CD14-positive monocyte (primary cell): ENCODE measurements around the gene IER5L. TPM values are rescaled to one million over a fixed set of nuclear protein-coding genes. Genes with fewer than 3 reads are reported as not detected.

ENCODE experiments used
- DNase-seq, 3 donors: peaks; one replicate each; pipeline ENCODE4 v3.0.0-alpha.2; 2011 to 2022
- H2AFZ ChIP-seq: 2 replicates; pipeline ENCODE4 v1.6.0; 2012; ENCODE audit warnings: mild to moderate bottlenecking, low read depth, low read length, inconsistent platforms; ENCODE audit not compliant: insufficient read depth, poor library complexity, severe bottlenecking
- H3K27ac ChIP-seq, 2 donors: 1 replicate in 1 of 2; 2 replicates in 1 of 2; pipeline ENCODE4 v1.5.1; 2012 to 2013; ENCODE audit warnings: low read length in 2 of 2, control low read depth in 1 of 2, inconsistent platforms in 1 of 2, low read depth in 1 of 2, mild to moderate bottlenecking in 1 of 2
- H3K27me3 ChIP-seq, 2 donors: one replicate each; pipeline versions ENCODE4 v1.6.0 to v1.6.1; 2011 to 2013; ENCODE audit warnings: low read length in 2 of 2; ENCODE audit not compliant: control insufficient read depth in 2 of 2, insufficient read depth in 2 of 2
- H3K36me3 ChIP-seq, 2 donors: replicated peaks in 1 of 2; 1 replicate in 1 of 2; 2 replicates in 1 of 2; pipeline versions ENCODE4 v1.5.1 to v1.6.1; 2012 to 2013; ENCODE audit warnings: low read length in 2 of 2, control low read depth in 1 of 2, inconsistent platforms in 1 of 2, mild to moderate bottlenecking in 1 of 2; ENCODE audit not compliant: insufficient read depth in 2 of 2, control insufficient read depth in 1 of 2
- H3K4me1 ChIP-seq, 2 donors: 1 replicate in 1 of 2; 2 replicates in 1 of 2; pipeline versions ENCODE4 v1.5.1 to v1.6.1; 2012 to 2013; ENCODE audit warnings: low read length in 2 of 2, control low read depth in 1 of 2, inconsistent platforms in 1 of 2, mild to moderate bottlenecking in 1 of 2, moderate library complexity in 1 of 2; ENCODE audit not compliant: insufficient read depth in 2 of 2, control insufficient read depth in 1 of 2
- H3K4me2 ChIP-seq: replicated peaks from 2 replicates; pipeline ENCODE3; 2012; ENCODE audit warnings: low read length, moderate library complexity, mild to moderate bottlenecking; ENCODE audit not compliant: poor library complexity, severe bottlenecking; ENCODE audit errors: extremely low read depth
- H3K4me3 ChIP-seq, 3 experiments: fragments of 200-600 bp in 1 of 3; sonication (generic) in 1 of 3; replicated peaks in 1 of 3; 1 replicate in 2 of 3; 2 replicates in 1 of 3; pipeline ENCODE4 v1.5.1; 2011 to 2013; ENCODE audit warnings: low read length in 3 of 3, mild to moderate bottlenecking in 3 of 3, control low read depth in 2 of 3, low read depth in 2 of 3, inconsistent platforms in 1 of 3, moderate library complexity in 1 of 3
- H3K79me2 ChIP-seq: 2 replicates; pipeline ENCODE4 v1.6.0; 2012; ENCODE audit warnings: mild to moderate bottlenecking, control low read depth, inconsistent platforms, low read length, moderate library complexity; ENCODE audit not compliant: insufficient read depth
- H3K9ac ChIP-seq: 2 replicates; pipeline ENCODE4 v1.6.0; 2017; ENCODE audit warnings: low read length, mild to moderate bottlenecking; ENCODE audit not compliant: insufficient read depth, poor library complexity, severe bottlenecking
- H3K9me3 ChIP-seq, 2 donors: replicated peaks in 1 of 2; 1 replicate in 1 of 2; 2 replicates in 1 of 2; pipeline versions ENCODE4 v1.5.1 to v1.6.1; 2012 to 2013; ENCODE audit warnings: low read length in 2 of 2, control low read depth in 1 of 2; ENCODE audit not compliant: control insufficient read depth in 1 of 2, insufficient read depth in 1 of 2
- H4K20me1 ChIP-seq: 2 replicates; pipeline ENCODE4 v1.6.0; 2012; ENCODE audit warnings: mild to moderate bottlenecking, low read length, control low read depth, moderate library complexity; ENCODE audit not compliant: insufficient read depth
- H3K27ac Mint-ChIP-seq, 7 donors: one replicate each; pipeline ENCODE4 v1.8.0; 2020; ENCODE audit warnings: mild to moderate bottlenecking in 7 of 7, mixed read lengths in 7 of 7, moderate library complexity in 6 of 7, inconsistent platforms in 2 of 7
- H3K27me3 Mint-ChIP-seq, 3 donors: one replicate each; pipeline ENCODE4 v1.8.0; 2021 to 2022; ENCODE audit warnings: low read depth in 3 of 3, mild to moderate bottlenecking in 3 of 3, mixed read lengths in 3 of 3, moderate library complexity in 3 of 3, inconsistent platforms in 1 of 3
- H3K36me3 Mint-ChIP-seq, 2 donors: one replicate each; pipeline ENCODE4 v1.8.0; 2020; ENCODE audit warnings: mixed read lengths in 2 of 2, inconsistent platforms in 1 of 2, mild to moderate bottlenecking in 1 of 2
- H3K4me1 Mint-ChIP-seq: one replicate; pipeline ENCODE4 v1.8.0; 2020; ENCODE audit warnings: mild to moderate bottlenecking, mixed read lengths
- H3K4me3 Mint-ChIP-seq, 2 donors: one replicate each; pipeline ENCODE4 v1.8.0; 2020; ENCODE audit warnings: mild to moderate bottlenecking in 2 of 2, mixed read lengths in 2 of 2, moderate library complexity in 1 of 2
- H3K9me3 Mint-ChIP-seq, 7 donors: one replicate each; pipeline ENCODE4 v1.8.0; 2020 to 2022; ENCODE audit warnings: mixed read lengths in 7 of 7, mild to moderate bottlenecking in 6 of 7, moderate library complexity in 6 of 7, inconsistent platforms in 2 of 7
- CTCF ChIP-seq: fragments of 200-600 bp; IDR thresholded peaks from one replicate; pipeline ENCODE4 v1.8.0; 2022; ENCODE audit warnings: antibody characterized with exemption, mild to moderate bottlenecking
- WGBS: methylation state at CpG from one replicate; pipeline ENCODE4 v1.1.5; 2013; ENCODE audit warnings: missing lambda C conversion rate; ENCODE audit not compliant: insufficient coverage; 5-methylcytosine and 5-hydroxymethylcytosine counted together
- intact Hi-C, 2 donors: fragments of 100-400 bp; cut with micrococcal nuclease; formaldehyde crosslinking; loops; one replicate each; pipeline versions ENCODE4 v1.15.0 to v1.15.1; 2023
- polyA plus RNA-seq, 3 donors: library from polyadenylated mRNA; depleted of rRNA in 1 of 3; unstranded in 2 of 3; stranded (reverse) in 1 of 3; fragments of 300-500 nt in 2 of 3; fragments of >200 nt in 1 of 3; fragmentation: Illumina TruSeq in 2 of 3; gene quantifications; 1 replicate in 2 of 3; 2 replicates in 1 of 3; pipeline ENCODE4 v1.2.3, GENCODE V29; 2012 to 2021

The IER5L gene
- polyA plus RNA-seq, 3 donors = 0.36 to 15.5 (median 0.79) TPM

- H3K36me3 ChIP-seq = no peaks in the 10 kb centered on the region
- TF ChIP-seq CTCF = peak; percentile 63
- peak in 2 of 3 donors; percentile 37 to 40 for DNase-seq
- 93% methylated on average over 15 of the region's 20 CpGs for WGBS
- peaks cover 0 to 5% of the 10 kb centered on the region in 2 donors for H3K9me3 ChIP-seq
- H3K4me3 ChIP-seq = no peak overlapping the region
- H3K4me3 Mint-ChIP-seq = no peak overlapping the region
- peaks cover 2% of the 10 kb centered on the region for H3K79me2 ChIP-seq
- no peaks in the 10 kb centered on the region for H3K36me3 Mint-ChIP-seq
- no peak overlapping the region for H3K9ac ChIP-seq
- H3K27ac ChIP-seq = no peak overlapping the region
- H3K27me3 ChIP-seq = no peaks in the 10 kb centered on the region
- no peak overlapping the region for H3K4me2 ChIP-seq
- H3K27ac Mint-ChIP-seq = peak overlapping the region in 2 of 7 donors; percentile 24 to 54
- H3K4me1 ChIP-seq = peaks cover 7 to 10% of the 10 kb centered on the region in 2 donors
- H4K20me1 ChIP-seq = peaks cover 6% of the 10 kb centered on the region
- intact Hi-C loops = no loop called here
- H2AFZ ChIP-seq = no peak overlapping the region
- H3K27me3 Mint-ChIP-seq = peaks cover 4 to 13% (median 8%) of the 10 kb centered on the region in 3 donors
- H3K4me1 Mint-ChIP-seq = peaks cover 5% of the 10 kb centered on the region
- H3K9me3 Mint-ChIP-seq = peaks cover 0 to 7% (median 3%) of the 10 kb centered on the region in 7 donors
Observed at GRCh38 chr9:129182625-129183494, 4.8 kb upstream of the IER5L start.

DNA sequence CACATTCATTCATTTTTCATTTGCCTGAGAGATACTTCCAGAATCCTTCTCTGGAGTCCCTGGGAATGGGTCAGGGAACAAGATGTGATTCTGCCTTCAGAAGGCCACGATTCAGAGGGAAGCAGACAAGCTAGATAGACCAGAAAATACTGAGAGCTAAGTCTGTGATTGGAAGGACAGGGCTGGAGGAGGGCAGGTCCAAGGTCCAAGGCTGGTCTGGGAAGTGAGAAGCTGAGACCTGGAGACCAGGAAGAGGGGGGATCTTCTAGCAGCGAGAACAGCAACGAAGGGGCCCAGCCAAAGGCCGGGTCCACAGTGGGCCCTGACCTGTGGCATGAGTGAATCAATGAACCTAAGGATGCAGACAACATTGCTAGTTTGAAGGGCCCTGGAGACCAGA is 4.1 kb upstream of the IER5L start:
- Histone ChIP-seq H3K4me2 (no peak overlapping the region), H3K36me3 (no peaks in the 10 kb centered on the region), H3K9ac (no peak overlapping the region), H3K27me3 (no peaks in the 10 kb centered on the region), H3K79me2 (peaks cover 6% of the 10 kb centered on the region), H4K20me1 (peaks cover 10% of the 10 kb centered on the region), H3K9me3 (peaks cover 0 to 4% of the 10 kb centered on the region in 2 donors), H2AFZ (no peak overlapping the region), H3K4me3 (no peak overlapping the region), H3K4me1 (peaks cover 7 to 10% of the 10 kb centered on the region in 2 donors), H3K27ac (no peak overlapping the region)
- Mint-ChIP-seq H3K27me3 (peaks cover 4 to 13% (median 8%) of the 10 kb centered on the region in 3 donors), H3K4me3 (no peak overlapping the region), H3K9me3 (peaks cover 0 to 6% (median 3%) of the 10 kb centered on the region in 7 donors), H3K4me1 (peaks cover 5% of the 10 kb centered on the region), H3K36me3 (no peaks in the 10 kb centered on the region), H3K27ac (no peak overlapping the region)
- no peak for DNase-seq
- no peak for TF ChIP-seq CTCF
- intact Hi-C loops = no loop called here
- WGBS = 95% methylated on average over 4 of the region's 4 CpGs
